Liver (tissue), 9 donors: ENCODE results near the gene RALB. TPM values are rescaled to one million over a fixed set of nuclear protein-coding genes. Genes with fewer than 3 reads are reported as not detected.

Experiments
- DNase-seq: peaks from one replicate; pipeline ENCODE4 v3.0.0-alpha.2; 2017; ENCODE audit warnings: low spot score
- H3K27ac ChIP-seq, 2 donors: one replicate each; pipeline ENCODE4 v1.7.0; 2013; ENCODE audit warnings: inconsistent platforms in 2 of 2, low read length in 2 of 2, control low read depth in 1 of 2, low read depth in 1 of 2, mild to moderate bottlenecking in 1 of 2
- H3K27me3 ChIP-seq, 4 donors: one replicate each; pipeline versions ENCODE4 v1.6.1 to v1.7.0; 2013; ENCODE audit warnings: low read length in 3 of 4, inconsistent platforms in 1 of 4, mild to moderate bottlenecking in 1 of 4, moderate library complexity in 1 of 4; ENCODE audit not compliant: control insufficient read depth in 4 of 4, insufficient read depth in 4 of 4
- H3K36me3 ChIP-seq, 4 donors: one replicate each; pipeline versions ENCODE4 v1.6.1 to v1.7.0; 2013; ENCODE audit warnings: low read length in 3 of 4, mild to moderate bottlenecking in 3 of 4, low read depth in 1 of 4, moderate library complexity in 1 of 4; ENCODE audit not compliant: control insufficient read depth in 4 of 4, insufficient read depth in 3 of 4
- H3K4me1 ChIP-seq, 4 donors: one replicate each; pipeline versions ENCODE4 v1.6.1 to v1.7.0; 2013; ENCODE audit warnings: low read length in 3 of 4, mild to moderate bottlenecking in 3 of 4, moderate library complexity in 1 of 4; ENCODE audit not compliant: control insufficient read depth in 4 of 4, insufficient read depth in 4 of 4
- H3K4me3 ChIP-seq, 3 donors: one replicate each; pipeline versions ENCODE4 v1.6.1 to v1.7.0; 2013; ENCODE audit warnings: low read length in 3 of 3, control low read depth in 1 of 3, low read depth in 1 of 3, mild to moderate bottlenecking in 1 of 3
- H3K9ac ChIP-seq, 2 donors: one replicate each; pipeline ENCODE4 v1.7.0; 2013; ENCODE audit warnings: low read length in 2 of 2, mild to moderate bottlenecking in 2 of 2, moderate library complexity in 2 of 2, control low read depth in 1 of 2, low read depth in 1 of 2
- H3K9me3 ChIP-seq, 4 donors: one replicate each; pipeline versions ENCODE4 v1.6.1 to v1.7.0; 2013; ENCODE audit warnings: low read length in 3 of 4; ENCODE audit not compliant: control insufficient read depth in 4 of 4
- ATF3 ChIP-seq: IDR thresholded peaks from 2 replicates; pipeline ENCODE4 v1.6.1; 2016; ENCODE audit warnings: antibody characterized with exemption
- CTCF ChIP-seq: fragments of 150-350 bp; IDR thresholded peaks from 2 replicates; pipeline ENCODE4 v1.5.1; 2017; ENCODE audit warnings: improper control_type of control experiment, low read depth, low read length; ENCODE audit not compliant: missing input control
- EGR1 ChIP-seq, 2 donors: IDR thresholded peaks; 2 replicates each; pipeline ENCODE4 v1.6.1; 2016 to 2018; ENCODE audit warnings: antibody characterized with exemption in 2 of 2, low read depth in 2 of 2
- FOXA1 ChIP-seq: IDR thresholded peaks from 2 replicates; pipeline ENCODE4 v1.6.1; 2016; ENCODE audit warnings: antibody characterized with exemption
- FOXA2 ChIP-seq: IDR thresholded peaks from 2 replicates; pipeline ENCODE4 v1.6.1; 2016; ENCODE audit warnings: antibody characterized with exemption
- GABPA ChIP-seq, 2 donors: IDR thresholded peaks in 1 of 2; conservative IDR thresholded peaks in 1 of 2; 2 replicates each; pipeline ENCODE4 v1.6.1; 2016; ENCODE audit warnings: antibody characterized with exemption in 2 of 2, mild to moderate bottlenecking in 1 of 2, moderate library complexity in 1 of 2
- HNF4A ChIP-seq, 2 donors: conservative IDR thresholded peaks; 2 replicates each; pipeline ENCODE4 v1.6.1; 2016; ENCODE audit warnings: antibody characterized with exemption in 2 of 2, mild to moderate bottlenecking in 2 of 2
- HNF4G ChIP-seq: IDR thresholded peaks from 2 replicates; pipeline ENCODE4 v1.6.1; 2016; ENCODE audit warnings: antibody characterized with exemption
- JUND ChIP-seq, 2 donors: IDR thresholded peaks; 2 replicates each; pipeline ENCODE4 v1.6.1; 2016; ENCODE audit warnings: antibody characterized with exemption in 2 of 2
- MAX ChIP-seq: IDR thresholded peaks from 2 replicates; pipeline ENCODE4 v1.6.1; 2016; ENCODE audit warnings: antibody characterized with exemption
- NR2F2 ChIP-seq: IDR thresholded peaks from 2 replicates; pipeline ENCODE4 v1.6.1; 2016; ENCODE audit warnings: antibody characterized with exemption
- RAD21 ChIP-seq, 2 donors: IDR thresholded peaks; 2 replicates each; pipeline ENCODE4 v1.6.1; 2016; ENCODE audit warnings: antibody characterized with exemption in 2 of 2, mild to moderate bottlenecking in 2 of 2
- REST ChIP-seq: IDR thresholded peaks from 2 replicates; pipeline ENCODE4 v1.6.1; 2016; ENCODE audit warnings: antibody characterized with exemption, mild to moderate bottlenecking
- RXRA ChIP-seq, 2 donors: IDR thresholded peaks; 2 replicates each; pipeline ENCODE4 v1.6.1; 2017 to 2018; ENCODE audit warnings: antibody characterized with exemption in 2 of 2, mild to moderate bottlenecking in 1 of 2
- SP1 ChIP-seq: IDR thresholded peaks from 2 replicates; pipeline ENCODE4 v1.6.1; 2018; ENCODE audit warnings: antibody characterized with exemption, mild to moderate bottlenecking
- TAF1 ChIP-seq: conservative IDR thresholded peaks from 2 replicates; pipeline ENCODE4 v1.6.1; 2016; ENCODE audit warnings: antibody characterized with exemption, mild to moderate bottlenecking
- YY1 ChIP-seq: IDR thresholded peaks from 2 replicates; pipeline ENCODE4 v1.6.1; 2016; ENCODE audit warnings: antibody characterized with exemption, mild to moderate bottlenecking
- WGBS: extraction: QIAGEN DNeasy Blood & Tissue Kit; methylation state at CpG from one replicate; pipeline ENCODE4 v1.1.7; 2013; 5-methylcytosine and 5-hydroxymethylcytosine counted together
- polyA plus RNA-seq, 2 donors: library from polyadenylated mRNA; stranded (reverse) in 1 of 2; unstranded in 1 of 2; fragments of 200-250 nt in 1 of 2; fragments of >200 nt in 1 of 2; fragmentation: Nextera tagmentation in 1 of 2; extraction: Ambion mirVana in 1 of 2; gene quantifications; one replicate each; pipeline versions ENCODE4 v1.2.1 to v1.2.3, GENCODE V29; 2013 to 2015
- total RNA-seq, 2 donors: library from RNA; depleted of rRNA; stranded (reverse); fragments of >200 nt; gene quantifications; one replicate each; pipeline ENCODE4 v1.2.3, GENCODE V29; 2014
- donor health status: healthy.
- donor health status: healthy.
- donor health status: healthy.
- donor health status: healthy.
- donor health status: healthy.

Gene RALB
- total and polyA plus RNA-seq, 4 donors: 11.1 to 26.4 (median 20.1) TPM

- 93% methylated on average over 8 of the region's 8 CpGs for WGBS
- no peak overlapping the region for H3K27ac ChIP-seq
- no peaks in the 10 kb centered on the region for H3K9me3 ChIP-seq
- H3K4me1 ChIP-seq: no peaks in the 10 kb centered on the region
- H3K27me3 ChIP-seq: no peaks in the 10 kb centered on the region
- no peaks in the 10 kb centered on the region for H3K36me3 ChIP-seq
- H3K4me3 ChIP-seq: no peak overlapping the region
- no peak for TF ChIP-seq RAD21 (IDR thresholded peaks at IDR 0.05)
- TF ChIP-seq TAF1: no peak
- TF ChIP-seq FOXA1: no peak
- no peak for TF ChIP-seq RXRA (IDR thresholded peaks at IDR 0.05)
- TF ChIP-seq EGR1 (IDR thresholded peaks at IDR 0.05; ENCODE audit: low read depth in 2 of 2): no peak
- TF ChIP-seq SP1: no peak
- no peak for TF ChIP-seq CTCF
- TF ChIP-seq REST: no peak
- no peak for TF ChIP-seq NR2F2
- TF ChIP-seq FOXA2: no peak
- no peak for TF ChIP-seq MAX
- no peak for TF ChIP-seq GABPA (IDR thresholded peaks at IDR 0.05 in 1 of 2, conservative IDR thresholded peaks at IDR 0.05 in 1 of 2)
- TF ChIP-seq HNF4G: no peak
- no peak for TF ChIP-seq JUND (IDR thresholded peaks at IDR 0.05)
- TF ChIP-seq HNF4A (conservative IDR thresholded peaks at IDR 0.05): no peak
- TF ChIP-seq ATF3: no peak
- TF ChIP-seq YY1: no peak
- no peak overlapping the region for H3K9ac ChIP-seq
- no peak for DNase-seq
These were observed 14.7 kb downstream of the RALB start for GRCh38 chr2:120267348-120267747.

- Histone ChIP-seq H3K36me3 (no peaks in the 10 kb centered on the region), H3K9me3 (no peaks in the 10 kb centered on the region), H3K27ac (no peak overlapping the region), H3K4me1 (no peaks in the 10 kb centered on the region), H3K4me3 (no peak overlapping the region), H3K9ac (no peak overlapping the region), H3K27me3 (no peaks in the 10 kb centered on the region)
- WGBS: 90% methylated on average over 11 of the region's 11 CpGs
- DNase-seq: no peak
- TF ChIP-seq REST: no peak
- TF ChIP-seq JUND (IDR thresholded peaks at IDR 0.05): no peak
- no peak for TF ChIP-seq HNF4G
- TF ChIP-seq CTCF: no peak
- TF ChIP-seq HNF4A (conservative IDR thresholded peaks at IDR 0.05): no peak
- TF ChIP-seq NR2F2: no peak
- TF ChIP-seq FOXA1: no peak
- no peak for TF ChIP-seq EGR1 (IDR thresholded peaks at IDR 0.05; ENCODE audit: low read depth in 2 of 2)
- no peak for TF ChIP-seq FOXA2
- TF ChIP-seq SP1: no peak
- TF ChIP-seq RAD21 (IDR thresholded peaks at IDR 0.05): no peak
- no peak for TF ChIP-seq TAF1
- no peak for TF ChIP-seq MAX
- TF ChIP-seq ATF3: no peak
- TF ChIP-seq RXRA (IDR thresholded peaks at IDR 0.05): no peak
- TF ChIP-seq YY1: no peak
These were observed 16.6 kb downstream of the RALB start for GRCh38 chr2:120269076-120269744.
